ENCODE data around the gene TBC1D13.

- TF ChIP-seq ZSCAN18 (CRISPR knock-in tag; IDR thresholded peaks at IDR 0.05) (no peak), ZBTB43 (CRISPR knock-in tag; IDR thresholded peaks at IDR 0.05) (no peak), CTCF (IDR thresholded peaks at IDR 0.05) (no peak), ELF4 (CRISPR knock-in tag; IDR thresholded peaks at IDR 0.05; ENCODE audit: low read depth) (no peak), JUN (CRISPR knock-in tag; IDR thresholded peaks at IDR 0.05) (no peak), TP53 (CRISPR knock-in tag; IDR thresholded peaks at IDR 0.05) (no peak), MLX (CRISPR knock-in tag; IDR thresholded peaks at IDR 0.05) (no peak)
Measured at GRCh38 chr9:128798896-128799295, 11.8 kb downstream of the TBC1D13 start.

Measured in WTC11 (cell line).